Measurements from ENCODE around the gene TMIGD3.

Gene TMIGD3

DNA sequence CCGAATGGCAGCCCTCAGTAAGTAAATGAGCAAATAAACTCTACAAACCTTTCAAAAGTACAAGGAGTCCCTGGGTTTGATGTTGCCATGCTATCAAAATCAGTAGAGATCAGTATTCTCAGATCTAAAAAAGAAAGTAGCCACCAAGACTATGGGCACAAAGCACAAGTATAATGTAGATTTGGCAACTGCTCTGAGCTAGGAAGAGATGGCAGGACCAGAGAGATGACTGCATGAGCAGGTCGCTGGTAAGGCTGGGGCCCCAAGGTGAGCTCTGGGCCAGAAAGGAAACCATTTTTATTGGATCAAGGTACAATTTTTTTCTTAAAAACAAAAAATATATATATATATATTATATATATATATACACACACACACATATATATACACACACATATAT is 3.1 kb upstream of the TMIGD3 start:
- ChIA-PET CTCF (interaction anchor here (0.9 to 5.0 kb wide), 8 partner anchors 17 to 261 kb away, joined by 4 to 48 read pairs (median 19); partner anchors contain the start of gene DDX20), POLR2A (no interaction called here)
- H3K4me3 ChIP-seq (ENCODE audit: low read depth, low read length) = no peak overlapping the region
- no peaks in the 10 kb centered on the region for H3K9me3 ChIP-seq (ENCODE audit: control insufficient read depth, insufficient read depth, low read depth, low read length)
- TF ChIP-seq ZNF626 (tag by site-specific recombination; IDR thresholded peaks at IDR 0.05) (no peak), ZNF548 (tag by site-specific recombination; IDR thresholded peaks at IDR 0.05) (no peak), ZXDB (tag by site-specific recombination; IDR thresholded peaks at IDR 0.05) (no peak), ZNF19 (tag by site-specific recombination; IDR thresholded peaks at IDR 0.05; ENCODE audit: low read depth) (no peak), ZNF658 (tag by site-specific recombination; IDR thresholded peaks at IDR 0.05) (no peak), ZNF670 (tag by site-specific recombination; IDR thresholded peaks at IDR 0.05; ENCODE audit: low read depth) (no peak), ZNF248 (tag by site-specific recombination; IDR thresholded peaks at IDR 0.05) (no peak), YY1 (tag by site-specific recombination; IDR thresholded peaks at IDR 0.05) (no peak), KLF1 (tag by site-specific recombination; IDR thresholded peaks at IDR 0.05) (no peak), ZNF629 (tag by site-specific recombination; IDR thresholded peaks at IDR 0.05) (no peak)
- TF ChIP-seq, protein P1, sequence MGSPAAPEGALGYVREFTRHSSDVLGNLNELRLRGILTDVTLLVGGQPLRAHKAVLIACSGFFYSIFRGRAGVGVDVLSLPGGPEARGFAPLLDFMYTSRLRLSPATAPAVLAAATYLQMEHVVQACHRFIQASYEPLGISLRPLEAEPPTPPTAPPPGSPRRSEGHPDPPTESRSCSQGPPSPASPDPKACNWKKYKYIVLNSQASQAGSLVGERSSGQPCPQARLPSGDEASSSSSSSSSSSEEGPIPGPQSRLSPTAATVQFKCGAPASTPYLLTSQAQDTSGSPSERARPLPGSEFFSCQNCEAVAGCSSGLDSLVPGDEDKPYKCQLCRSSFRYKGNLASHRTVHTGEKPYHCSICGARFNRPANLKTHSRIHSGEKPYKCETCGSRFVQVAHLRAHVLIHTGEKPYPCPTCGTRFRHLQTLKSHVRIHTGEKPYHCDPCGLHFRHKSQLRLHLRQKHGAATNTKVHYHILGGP (tag by site-specific recombination; IDR thresholded peaks at IDR 0.05) = no peak
- TF ChIP-seq, protein P2, sequence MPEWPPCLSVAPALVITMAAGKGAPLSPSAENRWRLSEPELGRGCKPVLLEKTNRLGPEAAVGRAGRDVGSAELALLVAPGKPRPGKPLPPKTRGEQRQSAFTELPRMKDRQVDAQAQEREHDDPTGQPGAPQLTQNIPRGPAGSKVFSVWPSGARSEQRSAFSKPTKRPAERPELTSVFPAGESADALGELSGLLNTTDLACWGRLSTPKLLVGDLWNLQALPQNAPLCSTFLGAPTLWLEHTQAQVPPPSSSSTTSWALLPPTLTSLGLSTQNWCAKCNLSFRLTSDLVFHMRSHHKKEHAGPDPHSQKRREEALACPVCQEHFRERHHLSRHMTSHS (tag by site-specific recombination; IDR thresholded peaks at IDR 0.05) = no peak
- TF ChIP-seq, protein P3, sequence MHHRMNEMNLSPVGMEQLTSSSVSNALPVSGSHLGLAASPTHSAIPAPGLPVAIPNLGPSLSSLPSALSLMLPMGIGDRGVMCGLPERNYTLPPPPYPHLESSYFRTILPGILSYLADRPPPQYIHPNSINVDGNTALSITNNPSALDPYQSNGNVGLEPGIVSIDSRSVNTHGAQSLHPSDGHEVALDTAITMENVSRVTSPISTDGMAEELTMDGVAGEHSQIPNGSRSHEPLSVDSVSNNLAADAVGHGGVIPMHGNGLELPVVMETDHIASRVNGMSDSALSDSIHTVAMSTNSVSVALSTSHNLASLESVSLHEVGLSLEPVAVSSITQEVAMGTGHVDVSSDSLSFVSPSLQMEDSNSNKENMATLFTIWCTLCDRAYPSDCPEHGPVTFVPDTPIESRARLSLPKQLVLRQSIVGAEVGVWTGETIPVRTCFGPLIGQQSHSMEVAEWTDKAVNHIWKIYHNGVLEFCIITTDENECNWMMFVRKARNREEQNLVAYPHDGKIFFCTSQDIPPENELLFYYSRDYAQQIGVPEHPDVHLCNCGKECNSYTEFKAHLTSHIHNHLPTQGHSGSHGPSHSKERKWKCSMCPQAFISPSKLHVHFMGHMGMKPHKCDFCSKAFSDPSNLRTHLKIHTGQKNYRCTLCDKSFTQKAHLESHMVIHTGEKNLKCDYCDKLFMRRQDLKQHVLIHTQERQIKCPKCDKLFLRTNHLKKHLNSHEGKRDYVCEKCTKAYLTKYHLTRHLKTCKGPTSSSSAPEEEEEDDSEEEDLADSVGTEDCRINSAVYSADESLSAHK (tag by site-specific recombination; IDR thresholded peaks at IDR 0.05) = no peak
- H3K36me3 ChIP-seq (ENCODE audit: control insufficient read depth in 2 of 2, insufficient read depth in 1 of 2, low read length in 2 of 2) = no peaks in the 10 kb centered on the region
- no peaks in the 10 kb centered on the region for H3K4me1 ChIP-seq (ENCODE audit: control insufficient read depth, insufficient read depth, low read length)
- no peak overlapping the region for H3K27ac ChIP-seq (ENCODE audit: extremely low read depth, low read depth, low read length)

DNA sequence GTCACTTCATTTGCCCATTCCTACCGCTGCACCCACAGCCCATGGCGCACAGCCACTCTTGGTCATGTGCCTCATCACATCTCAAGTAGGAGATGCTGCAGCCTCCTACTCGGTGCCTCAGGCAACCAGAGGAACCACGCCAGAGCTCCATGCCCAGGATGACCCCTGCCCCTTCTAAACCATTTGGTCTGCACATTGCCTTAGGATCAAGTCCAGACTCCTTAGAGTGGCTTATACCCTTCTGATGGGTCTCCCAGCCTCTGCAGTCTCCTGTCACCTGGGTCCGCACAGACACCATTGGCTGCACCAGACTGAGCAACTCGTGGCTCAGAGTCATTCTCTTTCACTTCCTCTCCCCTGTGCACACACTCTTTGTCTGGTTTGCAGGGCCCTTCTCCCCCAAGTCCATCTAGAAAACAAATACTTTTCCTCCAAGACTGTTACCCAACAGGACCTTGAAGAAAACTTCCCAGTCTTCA is 2.2 kb upstream of the TMIGD3 start:
- POLR2A ChIA-PET = no interaction called here
- Histone ChIP-seq H3K4me3 (ENCODE audit: low read depth, low read length) (no peak overlapping the region), H3K36me3 (ENCODE audit: control insufficient read depth in 2 of 2, insufficient read depth in 1 of 2, low read length in 2 of 2) (no peaks in the 10 kb centered on the region), H3K27ac (ENCODE audit: extremely low read depth, low read depth, low read length) (no peak overlapping the region), H3K4me1 (ENCODE audit: control insufficient read depth, insufficient read depth, low read length) (no peaks in the 10 kb centered on the region), H3K9me3 (ENCODE audit: control insufficient read depth, insufficient read depth, low read depth, low read length) (no peaks in the 10 kb centered on the region)
- CTCF ChIA-PET = interaction anchor here (3.3 kb wide), 1 partner anchor 208 kb away, joined by 28 read pairs; no protein-coding TSS in a partner anchor
- TF ChIP-seq, protein P4, sequence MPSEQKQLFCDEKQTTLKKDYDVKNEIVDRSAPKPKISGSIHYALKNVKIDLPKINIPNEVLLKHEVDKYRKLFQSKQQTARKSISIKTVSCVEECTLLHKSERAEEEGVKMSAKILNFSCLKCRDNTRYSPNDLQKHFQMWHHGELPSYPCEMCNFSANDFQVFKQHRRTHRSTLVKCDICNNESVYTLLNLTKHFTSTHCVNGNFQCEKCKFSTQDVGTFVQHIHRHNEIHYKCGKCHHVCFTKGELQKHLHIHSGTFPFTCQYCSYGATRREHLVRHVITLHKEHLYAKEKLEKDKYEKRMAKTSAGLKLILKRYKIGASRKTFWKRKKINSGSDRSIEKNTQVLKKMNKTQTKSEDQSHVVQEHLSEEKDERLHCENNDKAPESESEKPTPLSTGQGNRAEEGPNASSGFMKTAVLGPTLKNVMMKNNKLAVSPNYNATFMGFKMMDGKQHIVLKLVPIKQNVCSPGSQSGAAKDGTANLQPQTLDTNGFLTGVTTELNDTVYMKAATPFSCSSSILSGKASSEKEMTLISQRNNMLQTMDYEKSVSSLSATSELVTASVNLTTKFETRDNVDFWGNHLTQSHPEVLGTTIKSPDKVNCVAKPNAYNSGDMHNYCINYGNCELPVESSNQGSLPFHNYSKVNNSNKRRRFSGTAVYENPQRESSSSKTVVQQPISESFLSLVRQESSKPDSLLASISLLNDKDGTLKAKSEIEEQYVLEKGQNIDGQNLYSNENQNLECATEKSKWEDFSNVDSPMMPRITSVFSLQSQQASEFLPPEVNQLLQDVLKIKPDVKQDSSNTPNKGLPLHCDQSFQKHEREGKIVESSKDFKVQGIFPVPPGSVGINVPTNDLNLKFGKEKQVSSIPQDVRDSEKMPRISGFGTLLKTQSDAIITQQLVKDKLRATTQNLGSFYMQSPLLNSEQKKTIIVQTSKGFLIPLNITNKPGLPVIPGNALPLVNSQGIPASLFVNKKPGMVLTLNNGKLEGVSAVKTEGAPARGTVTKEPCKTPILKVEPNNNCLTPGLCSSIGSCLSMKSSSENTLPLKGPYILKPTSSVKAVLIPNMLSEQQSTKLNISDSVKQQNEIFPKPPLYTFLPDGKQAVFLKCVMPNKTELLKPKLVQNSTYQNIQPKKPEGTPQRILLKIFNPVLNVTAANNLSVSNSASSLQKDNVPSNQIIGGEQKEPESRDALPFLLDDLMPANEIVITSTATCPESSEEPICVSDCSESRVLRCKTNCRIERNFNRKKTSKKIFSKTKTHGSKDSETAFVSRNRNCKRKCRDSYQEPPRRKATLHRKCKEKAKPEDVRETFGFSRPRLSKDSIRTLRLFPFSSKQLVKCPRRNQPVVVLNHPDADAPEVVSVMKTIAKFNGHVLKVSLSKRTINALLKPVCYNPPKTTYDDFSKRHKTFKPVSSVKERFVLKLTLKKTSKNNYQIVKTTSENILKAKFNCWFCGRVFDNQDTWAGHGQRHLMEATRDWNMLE (tag by site-specific recombination; conservative IDR thresholded peaks at IDR 0.05; ENCODE audit: low read depth) = no peak
- TF ChIP-seq, protein P5, sequence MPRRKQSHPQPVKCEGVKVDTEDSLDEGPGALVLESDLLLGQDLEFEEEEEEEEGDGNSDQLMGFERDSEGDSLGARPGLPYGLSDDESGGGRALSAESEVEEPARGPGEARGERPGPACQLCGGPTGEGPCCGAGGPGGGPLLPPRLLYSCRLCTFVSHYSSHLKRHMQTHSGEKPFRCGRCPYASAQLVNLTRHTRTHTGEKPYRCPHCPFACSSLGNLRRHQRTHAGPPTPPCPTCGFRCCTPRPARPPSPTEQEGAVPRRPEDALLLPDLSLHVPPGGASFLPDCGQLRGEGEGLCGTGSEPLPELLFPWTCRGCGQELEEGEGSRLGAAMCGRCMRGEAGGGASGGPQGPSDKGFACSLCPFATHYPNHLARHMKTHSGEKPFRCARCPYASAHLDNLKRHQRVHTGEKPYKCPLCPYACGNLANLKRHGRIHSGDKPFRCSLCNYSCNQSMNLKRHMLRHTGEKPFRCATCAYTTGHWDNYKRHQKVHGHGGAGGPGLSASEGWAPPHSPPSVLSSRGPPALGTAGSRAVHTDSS (tag by site-specific recombination; IDR thresholded peaks at IDR 0.05) = no peak
- TF ChIP-seq ZNF19 (tag by site-specific recombination; IDR thresholded peaks at IDR 0.05; ENCODE audit: low read depth) (no peak), ZNF24 (tag by site-specific recombination; IDR thresholded peaks at IDR 0.05) (no peak), OSR2 (tag by site-specific recombination; IDR thresholded peaks at IDR 0.05) (no peak)
- TF ChIP-seq, protein P6, sequence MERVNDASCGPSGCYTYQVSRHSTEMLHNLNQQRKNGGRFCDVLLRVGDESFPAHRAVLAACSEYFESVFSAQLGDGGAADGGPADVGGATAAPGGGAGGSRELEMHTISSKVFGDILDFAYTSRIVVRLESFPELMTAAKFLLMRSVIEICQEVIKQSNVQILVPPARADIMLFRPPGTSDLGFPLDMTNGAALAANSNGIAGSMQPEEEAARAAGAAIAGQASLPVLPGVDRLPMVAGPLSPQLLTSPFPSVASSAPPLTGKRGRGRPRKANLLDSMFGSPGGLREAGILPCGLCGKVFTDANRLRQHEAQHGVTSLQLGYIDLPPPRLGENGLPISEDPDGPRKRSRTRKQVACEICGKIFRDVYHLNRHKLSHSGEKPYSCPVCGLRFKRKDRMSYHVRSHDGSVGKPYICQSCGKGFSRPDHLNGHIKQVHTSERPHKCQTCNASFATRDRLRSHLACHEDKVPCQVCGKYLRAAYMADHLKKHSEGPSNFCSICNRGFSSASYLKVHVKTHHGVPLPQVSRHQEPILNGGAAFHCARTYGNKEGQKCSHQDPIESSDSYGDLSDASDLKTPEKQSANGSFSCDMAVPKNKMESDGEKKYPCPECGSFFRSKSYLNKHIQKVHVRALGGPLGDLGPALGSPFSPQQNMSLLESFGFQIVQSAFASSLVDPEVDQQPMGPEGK (tag by site-specific recombination; IDR thresholded peaks at IDR 0.05) = no peak
- TF ChIP-seq, protein P7, sequence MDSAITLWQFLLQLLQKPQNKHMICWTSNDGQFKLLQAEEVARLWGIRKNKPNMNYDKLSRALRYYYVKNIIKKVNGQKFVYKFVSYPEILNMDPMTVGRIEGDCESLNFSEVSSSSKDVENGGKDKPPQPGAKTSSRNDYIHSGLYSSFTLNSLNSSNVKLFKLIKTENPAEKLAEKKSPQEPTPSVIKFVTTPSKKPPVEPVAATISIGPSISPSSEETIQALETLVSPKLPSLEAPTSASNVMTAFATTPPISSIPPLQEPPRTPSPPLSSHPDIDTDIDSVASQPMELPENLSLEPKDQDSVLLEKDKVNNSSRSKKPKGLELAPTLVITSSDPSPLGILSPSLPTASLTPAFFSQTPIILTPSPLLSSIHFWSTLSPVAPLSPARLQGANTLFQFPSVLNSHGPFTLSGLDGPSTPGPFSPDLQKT (IDR thresholded peaks at IDR 0.05; ENCODE audit: borderline replicate concordance, low read depth, low read length) = no peak

Data from HEK293 (cell line).